ENCODE measurements around the gene WDFY4. TPM values are rescaled to one million over a fixed set of nuclear protein-coding genes. Genes with fewer than 3 reads are reported as not detected.

Gene WDFY4
- total and polyA plus RNA-seq, 2 experiments from 2014 or later = 0.14 TPM; not detected in 1

- Histone ChIP-seq H3K4me3 (no peak overlapping the region), H3K79me2 (replicated peaks; ENCODE audit: insufficient read depth) (no peaks in the 10 kb centered on the region), H3K27me3 (ENCODE audit: insufficient read depth) (no peaks in the 10 kb centered on the region), H3K4me2 (no peak overlapping the region), H2AFZ (no peak overlapping the region), H3K9me2 (ENCODE audit: insufficient read depth) (0 out of 2 replicates have a peak, but pooled peaks cover 4% of the 10 kb centered on the region), H4K20me1 (replicated peaks; ENCODE audit: insufficient read depth) (no peaks in the 10 kb centered on the region), H3K4me1 (ENCODE audit: insufficient read depth) (no peaks in the 10 kb centered on the region), H3F3A (replicated peaks; ENCODE audit: low read depth) (no peaks in the 10 kb centered on the region), H3K36me3 (ENCODE audit: insufficient read depth) (no peaks in the 10 kb centered on the region), H3K27ac (ENCODE audit: low read depth) (no peak overlapping the region)
- Mint-ChIP-seq H3K4me1 (peaks cover 2% of the 10 kb centered on the region; the same call in 2 of the 3 replicates), H3K27ac (no peak overlapping the region), H3K9me3 (no peaks in the 10 kb centered on the region), H3K36me3 (ENCODE audit: low read depth) (no peaks in the 10 kb centered on the region), H3K4me3 (no peak overlapping the region), H3K27me3 (ENCODE audit: insufficient read depth, low read depth, poor library complexity) (peaks cover 6% of the 10 kb centered on the region)
- ATAC-seq (no peak), DNase-seq (ENCODE audit: low spot score) (no peak)
- TF ChIP-seq ZNF114 (CRISPR knock-in tag; IDR thresholded peaks at IDR 0.05) (no peak), POLR2AphosphoS5 (IDR thresholded peaks at IDR 0.05; ENCODE audit: low read depth) (no peak), ZNF462 (CRISPR knock-in tag; IDR thresholded peaks at IDR 0.05) (no peak), CREB1 (CRISPR knock-in tag; IDR thresholded peaks at IDR 0.05; ENCODE audit: low read depth) (no peak), STAT1 (IDR thresholded peaks at IDR 0.05; ENCODE audit: unreplicated experiment) (no peak), CTCF (conservative IDR thresholded peaks at IDR 0.05; ENCODE audit: low read depth in 2 of 2) (no peak), ETS1 (IDR thresholded peaks at IDR 0.05) (no peak), REST (IDR thresholded peaks at IDR 0.05; ENCODE audit: unreplicated experiment) (no peak), EZH2 (IDR thresholded peaks at IDR 0.05; ENCODE audit: low read depth, unreplicated experiment) (no peak), EZH2phosphoT487 (IDR thresholded peaks at IDR 0.05; ENCODE audit: unreplicated experiment) (no peak), NANOG (IDR thresholded peaks at IDR 0.05; ENCODE audit: borderline replicate concordance) (no peak), JUNB (IDR thresholded peaks at IDR 0.05; ENCODE audit: unreplicated experiment) (no peak), ZNF331 (CRISPR knock-in tag; IDR thresholded peaks at IDR 0.05; ENCODE audit: low read depth) (no peak)
Observed at GRCh38 chr10:48833674-48834073, 149.0 kb downstream of the WDFY4 start.
